K562 (cell line): ENCODE measurements around the gene IL1B. TPM values are rescaled to one million over a fixed set of nuclear protein-coding genes. Genes with fewer than 3 reads are reported as not detected.

Source experiments
- ATAC-seq: fragments of 200-7000 bp; cut with Tn5 transposase; 3 replicates; pipeline ENCODE4 v1.9.1; 2020; ENCODE audit warnings: moderate library complexity
- BruUV-seq: library from RNA; stranded (reverse); fragments of 400-500 nt; replicated peaks from 2 replicates; lab custom pipeline; 2021; lab: Mats Ljungman, UMichigan
- CTCF ChIA-PET: fragments of 300-600 bp; formaldehyde crosslinking; extraction: SDS; loops from one replicate; lab custom pipeline; 2021; ENCODE audit warnings: low intra/inter-chr PET ratio; lab: Yijun Ruan, JAX
- POLR2A ChIA-PET: fragments of 300-600, 350-650 bp; sonication (Branson Sonifier 250); formaldehyde crosslinking; extraction: SDS; loops from one replicate; lab custom pipeline; 2021; ENCODE audit warnings: antibody characterized with exemption, inconsistent platforms; lab: Yijun Ruan, JAX
- DNase-seq, 4 experiments: peaks; one replicate each; pipeline versions ENCODE4 v3.0.0 to v3.0.0-alpha.2; 2011 to 2018; ENCODE audit warnings: low spot score in 3 of 4, mixed read lengths in 3 of 4; ENCODE audit errors: extremely low read depth in 1 of 4
- FAIRE-seq: peaks from 2 replicates; lab custom pipeline; 2011; peaks lifted over from hg19 to GRCh38; lab: Jason Lieb, UNC
- H2AFZ ChIP-seq: 2 replicates; pipeline ENCODE4 v1.6.0; 2011; ENCODE audit warnings: low read depth, low read length, control low read depth, inconsistent platforms
- H3K27ac ChIP-seq: fragments of 200-600 bp; 3 replicates; pipeline ENCODE4 v1.8.0; 2011; ENCODE audit warnings: low read depth, mild to moderate bottlenecking, control low read depth, inconsistent platforms, low read length, moderate library complexity, mixed read lengths; ENCODE audit errors: extremely low read depth
- H3K27me3 ChIP-seq, 2 experiments: fragments of 300-600 bp in 1 of 2; 2 replicates in 1 of 2; 3 replicates in 1 of 2; pipeline versions ENCODE4 v1.6.0 to v1.8.0; 2011; ENCODE audit warnings: inconsistent platforms in 2 of 2, low read length in 2 of 2, mild to moderate bottlenecking in 1 of 2, mixed read lengths in 1 of 2, moderate library complexity in 1 of 2; ENCODE audit not compliant: control insufficient read depth in 2 of 2, insufficient read depth in 2 of 2
- H3K36me3 ChIP-seq: fragments of 300-600 bp; 3 replicates; pipeline ENCODE4 v1.8.0; 2011; ENCODE audit warnings: mild to moderate bottlenecking, low read length, inconsistent platforms; ENCODE audit not compliant: control insufficient read depth, insufficient read depth
- H3K4me1 ChIP-seq, 2 experiments: fragments of 200-600 bp in 1 of 2; replicated peaks in 1 of 2; 2 replicates in 1 of 2; 3 replicates in 1 of 2; pipeline versions ENCODE4 v1.5.1 to v1.8.0; 2011; ENCODE audit warnings: inconsistent platforms in 2 of 2, low read length in 2 of 2, mild to moderate bottlenecking in 1 of 2, mixed read lengths in 1 of 2, moderate library complexity in 1 of 2; ENCODE audit not compliant: control insufficient read depth in 2 of 2, insufficient read depth in 2 of 2
- H3K4me2 ChIP-seq: 2 replicates; pipeline ENCODE4 v1.6.1; 2011; ENCODE audit warnings: low read length, control low read depth, inconsistent platforms, mixed read lengths; ENCODE audit not compliant: insufficient read depth
- H3K4me3 ChIP-seq: fragments of 200-600 bp; sonication (generic), shearing (Covaris generic); 2 replicates; pipeline ENCODE4 v1.5.1; 2016; ENCODE audit warnings: control low read depth, inconsistent platforms
- H3K79me2 ChIP-seq: fragments of 200-600 bp; 3 replicates; pipeline ENCODE4 v1.8.0; 2011; ENCODE audit warnings: low read length, inconsistent platforms; ENCODE audit not compliant: control insufficient read depth, insufficient read depth
- H3K9ac ChIP-seq, 2 experiments: 2 replicates each; pipeline versions ENCODE4 v1.6.0 to v1.6.1; 2011; ENCODE audit warnings: low read depth in 2 of 2, low read length in 2 of 2, control low read depth in 1 of 2, inconsistent platforms in 1 of 2, mild to moderate bottlenecking in 1 of 2, mixed read lengths in 1 of 2; ENCODE audit not compliant: insufficient read depth in 1 of 2
- H3K9me1 ChIP-seq: one replicate; pipeline ENCODE4 v1.6.0; 2011; ENCODE audit warnings: inconsistent platforms, mild to moderate bottlenecking, low read length, moderate library complexity; ENCODE audit not compliant: control insufficient read depth, insufficient read depth
- H3K9me3 ChIP-seq: replicated peaks from 2 replicates; pipeline ENCODE4 v1.5.1; 2011; ENCODE audit warnings: low read depth, low read length, inconsistent platforms; ENCODE audit not compliant: control insufficient read depth, insufficient read depth
- H4K20me1 ChIP-seq: replicated peaks from 2 replicates; pipeline ENCODE4 v1.6.1; 2011; ENCODE audit warnings: low read length, inconsistent platforms, mixed read lengths; ENCODE audit not compliant: control insufficient read depth, insufficient read depth
- ATF2 ChIP-seq: sonication (generic); formaldehyde crosslinking; IDR thresholded peaks from 2 replicates; pipeline ENCODE4 v1.8.1; 2022; ENCODE audit warnings: missing genetic modification reagents
- BRF2 ChIP-seq: IDR thresholded peaks from 3 replicates; pipeline ENCODE4 v1.6.1; 2011; ENCODE audit warnings: borderline replicate concordance, mild to moderate bottlenecking; ENCODE audit not compliant: insufficient read length, insufficient read depth
- CAMTA2 ChIP-seq: fragments of 250-450 bp; sonication (Bioruptor Pico); conservative IDR thresholded peaks from 2 replicates; pipeline ENCODE4 v1.5.1; 2022
- PKNOX1 ChIP-seq: fragments of 450-650 bp; IDR thresholded peaks from 2 replicates; pipeline ENCODE4 v1.6.1; 2016
- POU5F1 ChIP-seq: fragments of 150-350 bp; IDR thresholded peaks from 2 replicates; pipeline ENCODE4 v1.6.1; 2014; ENCODE audit warnings: borderline replicate concordance, low read length, low read depth, mild to moderate bottlenecking; ENCODE audit not compliant: partially characterized antibody
- PTRF ChIP-seq: fragments of 450-650 bp; IDR thresholded peaks from 2 replicates; pipeline ENCODE4 v1.6.1; 2016; ENCODE audit warnings: mild to moderate bottlenecking, missing genetic modification characterization, missing compliant biosample characterization
- RAD21 ChIP-seq, 2 experiments: fragments of 250-450 bp in 1 of 2; fragments of 450-650 bp in 1 of 2; sonication (Bioruptor Pico) in 1 of 2; formaldehyde crosslinking in 1 of 2; IDR thresholded peaks in 1 of 2; conservative IDR thresholded peaks in 1 of 2; 2 replicates each; pipeline versions ENCODE4 v1.4.0 to v1.8.0; 2020 to 2022; ENCODE audit warnings: mild to moderate bottlenecking in 2 of 2, moderate library complexity in 1 of 2
- TRIM28 ChIP-seq: fragments of 450-650 bp; IDR thresholded peaks from 2 replicates; pipeline ENCODE4 v1.6.1; 2017
- ZNF232 ChIP-seq: sonication (generic); formaldehyde crosslinking; IDR thresholded peaks from 2 replicates; pipeline ENCODE4 v1.8.0; 2022; ENCODE audit warnings: mild to moderate bottlenecking, missing genetic modification reagents
- ZNF384 ChIP-seq: IDR thresholded peaks from 2 replicates; pipeline ENCODE4 v1.6.1; 2012; ENCODE audit warnings: low read depth, low read length, improper control_type of control experiment
- ZNF41 ChIP-seq: fragments of 250-450 bp; sonication (Bioruptor Pico); conservative IDR thresholded peaks from 2 replicates; pipeline ENCODE4 v1.4.0; 2020; ENCODE audit warnings: mild to moderate bottlenecking
- ZNF583 ChIP-seq: fragments of 250-450 bp; sonication (Bioruptor Pico); IDR thresholded peaks from 2 replicates; pipeline ENCODE4 v1.4.0; 2020
- WGBS: fragments of 100-300 bp; shearing (Covaris generic); methylation state at CpG from one replicate; pipeline ENCODE4 v1.1.6; 2016; ENCODE audit warnings: low coverage, mixed read lengths; ENCODE audit not compliant: insufficient coverage; ENCODE audit errors: missing lambda C conversion rate; 5-methylcytosine and 5-hydroxymethylcytosine counted together
- in situ Hi-C: fragments of 300-500 bp; cut with MboI; formaldehyde crosslinking; loops from 4 replicates; pipeline ENCODE4 v1.15.0; 2018; ENCODE audit warnings: inconsistent platforms, mixed read lengths
- intact Hi-C: fragments of 100-400 bp; cut with micrococcal nuclease; formaldehyde crosslinking; loops from 2 replicates; pipeline ENCODE4 v1.14.2; 2022
- polyA plus RNA-seq, 8 experiments: library from polyadenylated mRNA; depleted of rRNA in 4 of 8; stranded (reverse) in 5 of 8; unstranded in 3 of 8; fragments of >200 nt; fragmentation: Nextera tagmentation in 2 of 8; fragmentation: Illumina TruSeq in 1 of 8; extraction: Ambion mirVana in 2 of 8; extraction: Trizol in 1 of 8; gene quantifications; 2 replicates each; pipeline versions ENCODE4 v1.2.1 to v1.2.3, GENCODE V29; 2011 to 2014; ENCODE audit warnings: inconsistent platforms in 1 of 8, missing spikeins in 1 of 8
- total RNA-seq, 7 experiments: library from RNA; depleted of rRNA in 6 of 7; stranded (reverse); fragments of >200 nt in 6 of 7; fragmentation: Illumina TruSeq in 2 of 7; extraction: Trizol in 2 of 7; gene quantifications; 2 replicates each; pipeline versions ENCODE4 v1.2.1 to v1.2.3, GENCODE V29; 2011 to 2021; ENCODE audit warnings: low replicate concordance in 1 of 7
- TF ChIP-seq, protein P1 (sequence below): fragments of 250-450 bp; sonication (Bioruptor Pico); IDR thresholded peaks from 2 replicates; pipeline ENCODE4 v1.5.0; 2021; ENCODE audit warnings: mild to moderate bottlenecking, borderline replicate concordance
- TF ChIP-seq, protein P2 (sequence below): sonication (generic); formaldehyde crosslinking; IDR thresholded peaks from 2 replicates; pipeline ENCODE4 v1.8.0; 2022; ENCODE audit warnings: mild to moderate bottlenecking, missing genetic modification reagents, borderline replicate concordance

IL1B gene
- total and polyA plus RNA-seq, 9 of the 15 experiments (the other 6 are each of a cell fraction or from before 2014, with no cell fraction given), result 0.29 TPM; not detected in 8

DNA sequence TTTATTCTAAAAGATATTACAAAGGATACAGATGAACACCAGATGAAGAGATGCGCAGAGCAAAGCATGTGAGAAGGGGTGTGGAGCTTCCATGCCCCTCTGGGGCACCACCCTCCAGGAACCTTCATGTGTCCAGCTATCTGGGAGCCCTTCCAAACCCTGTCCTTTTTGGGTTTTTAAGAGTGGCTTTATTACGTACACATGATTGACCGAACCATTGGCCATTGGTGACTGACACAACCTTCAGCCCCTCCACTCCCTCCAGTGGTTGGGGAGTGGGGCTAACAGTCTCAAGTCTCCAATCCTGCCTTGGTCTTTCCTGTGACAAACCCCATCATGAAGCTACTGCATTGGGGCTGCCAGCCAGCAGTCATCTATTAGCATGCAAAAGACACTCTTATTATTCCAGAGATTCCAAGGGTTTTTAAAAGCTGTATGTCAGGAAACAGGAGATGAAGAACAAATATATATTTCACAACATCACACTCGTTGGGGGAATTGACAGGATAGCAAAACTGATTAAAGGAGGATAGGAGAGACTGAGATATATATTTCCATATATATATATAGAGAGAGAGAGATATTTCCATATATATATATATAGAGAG is 19.4 kb downstream of the IL1B start:
- intact Hi-C loops, result no loop called here
- Histone ChIP-seq H3K36me3 (no peaks in the 10 kb centered on the region), H3K9me1 (no peaks in the 10 kb centered on the region), H3K4me3 (no peak overlapping the region), H3K9ac (no peak overlapping the region), H3K27ac (no peak overlapping the region), H4K20me1 (no peaks in the 10 kb centered on the region), H3K4me2 (no peak overlapping the region), H3K4me1 (peaks cover 0 to 23% of the 10 kb centered on the region in 2 experiments; a peak in 3 of 5 replicates), H2AFZ (no peak overlapping the region), H3K27me3 (no peaks in the 10 kb centered on the region; a peak in 1 of 5 replicates), H3K9me3 (no peaks in the 10 kb centered on the region), H3K79me2 (no peaks in the 10 kb centered on the region)
- 48% methylated on average over 4 of the region's 4 CpGs for WGBS
- no peak for ATAC-seq
- POLR2A ChIA-PET, result no interaction called here
- no peak for DNase-seq
- CTCF ChIA-PET, result no interaction called here
- no peak for FAIRE-seq
- in situ Hi-C loops, result no loop called here
- BruUV-seq, result no TSS peak
- TF ChIP-seq RAD21 (CRISPR knock-in tag; conservative IDR thresholded peaks at IDR 0.05 in 1 of 2, IDR thresholded peaks at IDR 0.05 in 1 of 2) (0 out of 4 replicates have a peak, but pooled peaks of 1 of the 2 experiments have one; percentile 14), BRF2 (no peak), ZNF232 (no peak), PKNOX1 (peak; percentile 59), TRIM28 (no peak), POU5F1 (no peak), ATF2 (CRISPR knock-in tag) (no peak), PTRF (no peak), CAMTA2 (CRISPR knock-in tag) (no peak), ZNF583 (no peak), ZNF384 (no peak), ZNF41 (CRISPR knock-in tag) (no peak)
- TF ChIP-seq, protein P1, sequence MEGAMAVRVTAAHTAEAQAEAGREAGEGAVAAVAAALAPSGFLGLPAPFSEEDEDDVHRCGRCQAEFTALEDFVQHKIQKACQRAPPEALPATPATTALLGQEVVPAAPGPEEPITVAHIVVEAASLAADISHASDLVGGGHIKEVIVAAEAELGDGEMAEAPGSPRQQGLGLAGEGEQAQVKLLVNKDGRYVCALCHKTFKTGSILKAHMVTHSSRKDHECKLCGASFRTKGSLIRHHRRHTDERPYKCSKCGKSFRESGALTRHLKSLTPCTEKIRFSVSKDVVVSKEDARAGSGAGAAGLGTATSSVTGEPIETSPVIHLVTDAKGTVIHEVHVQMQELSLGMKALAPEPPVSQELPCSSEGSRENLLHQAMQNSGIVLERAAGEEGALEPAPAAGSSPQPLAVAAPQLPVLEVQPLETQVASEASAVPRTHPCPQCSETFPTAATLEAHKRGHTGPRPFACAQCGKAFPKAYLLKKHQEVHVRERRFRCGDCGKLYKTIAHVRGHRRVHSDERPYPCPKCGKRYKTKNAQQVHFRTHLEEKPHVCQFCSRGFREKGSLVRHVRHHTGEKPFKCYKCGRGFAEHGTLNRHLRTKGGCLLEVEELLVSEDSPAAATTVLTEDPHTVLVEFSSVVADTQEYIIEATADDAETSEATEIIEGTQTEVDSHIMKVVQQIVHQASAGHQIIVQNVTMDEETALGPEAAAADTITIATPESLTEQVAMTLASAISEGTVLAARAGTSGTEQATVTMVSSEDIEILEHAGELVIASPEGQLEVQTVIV (CRISPR knock-in tag), result no peak
- TF ChIP-seq, protein P2, sequence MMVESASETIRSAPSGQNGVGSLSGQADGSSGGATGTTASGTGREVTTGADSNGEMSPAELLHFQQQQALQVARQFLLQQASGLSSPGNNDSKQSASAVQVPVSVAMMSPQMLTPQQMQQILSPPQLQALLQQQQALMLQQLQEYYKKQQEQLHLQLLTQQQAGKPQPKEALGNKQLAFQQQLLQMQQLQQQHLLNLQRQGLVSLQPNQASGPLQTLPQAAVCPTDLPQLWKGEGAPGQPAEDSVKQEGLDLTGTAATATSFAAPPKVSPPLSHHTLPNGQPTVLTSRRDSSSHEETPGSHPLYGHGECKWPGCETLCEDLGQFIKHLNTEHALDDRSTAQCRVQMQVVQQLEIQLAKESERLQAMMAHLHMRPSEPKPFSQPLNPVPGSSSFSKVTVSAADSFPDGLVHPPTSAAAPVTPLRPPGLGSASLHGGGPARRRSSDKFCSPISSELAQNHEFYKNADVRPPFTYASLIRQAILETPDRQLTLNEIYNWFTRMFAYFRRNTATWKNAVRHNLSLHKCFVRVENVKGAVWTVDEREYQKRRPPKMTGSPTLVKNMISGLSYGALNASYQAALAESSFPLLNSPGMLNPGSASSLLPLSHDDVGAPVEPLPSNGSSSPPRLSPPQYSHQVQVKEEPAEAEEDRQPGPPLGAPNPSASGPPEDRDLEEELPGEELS (CRISPR knock-in tag), result no peak
